Right lobe of liver (tissue), 6 donors: Measurements from ENCODE around the gene PYGB. TPM values are rescaled to one million over a fixed set of nuclear protein-coding genes. Genes with fewer than 3 reads are reported as not detected.

Experiments used
- ATAC-seq, 4 donors: fragments of 200-7000 bp; cut with Tn5 transposase; one replicate each; pipeline ENCODE4 v1.9.1; 2020; ENCODE audit warnings: mild to moderate bottlenecking in 4 of 4, moderate library complexity in 4 of 4
- DNase-seq, 3 donors: peaks; one replicate each; pipeline ENCODE4 v3.0.0-alpha.2; 2020
- H3K27ac ChIP-seq, 3 donors: fragments of 200-600 bp; one replicate each; pipeline ENCODE4 v1.8.0; 2022
- H3K27me3 ChIP-seq, 2 donors: fragments of 200-600 bp; one replicate each; pipeline ENCODE4 v1.8.0; 2022
- H3K36me3 ChIP-seq, 4 donors: fragments of 200-600 bp; sonication (generic) in 1 of 4; one replicate each; pipeline versions ENCODE4 v1.5.1 to v1.8.0; 2017 to 2022; ENCODE audit warnings: control low read depth in 1 of 4
- H3K4me1 ChIP-seq, 4 donors: fragments of 200-600 bp; sonication (generic) in 1 of 4; one replicate each; pipeline versions ENCODE4 v1.5.1 to v1.8.0; 2017 to 2022; ENCODE audit warnings: control low read depth in 1 of 4
- H3K4me3 ChIP-seq, 3 donors: fragments of 200-600 bp; one replicate each; pipeline ENCODE4 v1.8.0; 2022
- H3K9me3 ChIP-seq, 4 donors: fragments of 200-600 bp; sonication (generic) in 1 of 4; one replicate each; pipeline versions ENCODE4 v1.5.1 to v1.8.0; 2017 to 2022; ENCODE audit warnings: control low read depth in 1 of 4
- POLR2A ChIP-seq: fragments of 450-650 bp; IDR thresholded peaks from one replicate; pipeline ENCODE4 v1.6.1; 2017; ENCODE audit warnings: antibody characterized with exemption, mild to moderate bottlenecking
- WGBS: methylation state at CpG from one replicate; pipeline ENCODE4 v1.1.6; 2018; ENCODE audit warnings: low coverage, low lambda C conversion rate; ENCODE audit not compliant: insufficient coverage; ENCODE audit errors: missing lambda C conversion rate; 5-methylcytosine and 5-hydroxymethylcytosine counted together
- intact Hi-C, 2 donors: fragments of 100-400 bp; cut with DNase I; formaldehyde crosslinking; loops; one replicate each; pipeline versions ENCODE4 v1.11.2 to v1.14.1; 2022
- total RNA-seq, 6 experiments: library from RNA; depleted of rRNA in 2 of 6; stranded (reverse); fragments of >200 nt in 2 of 6; fragmentation: NEBNext Ultra II Directional in 3 of 6; extraction: Animal tissue kit (Norgen Biotek cat#: 25700) in 3 of 6; gene quantifications; one replicate each; pipeline versions ENCODE4 v1.1.0 to v1.2.4, GENCODE V29; 2016 to 2023
- TF ChIP-seq, protein P1 (sequence below), 4 donors: fragments of 200-600 bp in 3 of 4; fragments of 450-650 bp in 1 of 4; IDR thresholded peaks; one replicate each; pipeline versions ENCODE4 v1.5.1 to v1.8.0; 2016 to 2022; ENCODE audit warnings: antibody characterized with exemption in 4 of 4, mild to moderate bottlenecking in 2 of 4
- donor health status: DM: no; HTN: yes; CAD: no.
- donor health status: DM: no; HTN: no; CAD: no.
- donor health status: DM: no; HTN: no; CAD: no.
- donor health status: DM: no; HTN: yes; CAD: no.
- donor health status: DM: no; HTN: yes; CAD: no.

Gene PYGB
- total RNA-seq, 6 experiments from 2014 or later, result 6.6 to 27.4 (median 13.2) TPM

GRCh38 chr20:25270829-25271251, 23.0 kb downstream of the PYGB start:
- WGBS, result 86% methylated on average over 4 of the region's 12 CpGs
- DNase-seq (peak; percentile 10 to 36 (median 35)), ATAC-seq (no peak)
- Histone ChIP-seq H3K9me3 (no peaks in the 10 kb centered on the region), H3K4me3 (no peak overlapping the region), H3K4me1 (no peaks in the 10 kb centered on the region), H3K36me3 (peaks cover 0 to 5% (median 0%) of the 10 kb centered on the region in 4 donors), H3K27me3 (no peaks in the 10 kb centered on the region), H3K27ac (no peak overlapping the region)
- intact Hi-C loops, result loop anchor here in 1 of 2 donors (10.0 kb wide), 1 partner anchor 76 kb away; the partner anchor contains the start of gene ENTPD6
- TF ChIP-seq, protein P1, sequence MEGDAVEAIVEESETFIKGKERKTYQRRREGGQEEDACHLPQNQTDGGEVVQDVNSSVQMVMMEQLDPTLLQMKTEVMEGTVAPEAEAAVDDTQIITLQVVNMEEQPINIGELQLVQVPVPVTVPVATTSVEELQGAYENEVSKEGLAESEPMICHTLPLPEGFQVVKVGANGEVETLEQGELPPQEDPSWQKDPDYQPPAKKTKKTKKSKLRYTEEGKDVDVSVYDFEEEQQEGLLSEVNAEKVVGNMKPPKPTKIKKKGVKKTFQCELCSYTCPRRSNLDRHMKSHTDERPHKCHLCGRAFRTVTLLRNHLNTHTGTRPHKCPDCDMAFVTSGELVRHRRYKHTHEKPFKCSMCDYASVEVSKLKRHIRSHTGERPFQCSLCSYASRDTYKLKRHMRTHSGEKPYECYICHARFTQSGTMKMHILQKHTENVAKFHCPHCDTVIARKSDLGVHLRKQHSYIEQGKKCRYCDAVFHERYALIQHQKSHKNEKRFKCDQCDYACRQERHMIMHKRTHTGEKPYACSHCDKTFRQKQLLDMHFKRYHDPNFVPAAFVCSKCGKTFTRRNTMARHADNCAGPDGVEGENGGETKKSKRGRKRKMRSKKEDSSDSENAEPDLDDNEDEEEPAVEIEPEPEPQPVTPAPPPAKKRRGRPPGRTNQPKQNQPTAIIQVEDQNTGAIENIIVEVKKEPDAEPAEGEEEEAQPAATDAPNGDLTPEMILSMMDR (IDR thresholded peaks at IDR 0.05), result no peak
- TF ChIP-seq POLR2A, result no peak

- Histone ChIP-seq H3K4me3 (no peak overlapping the region), H3K9me3 (no peaks in the 10 kb centered on the region), H3K4me1 (no peaks in the 10 kb centered on the region), H3K27me3 (no peaks in the 10 kb centered on the region), H3K36me3 (peaks cover 0 to 5% (median 0%) of the 10 kb centered on the region in 4 donors), H3K27ac (no peak overlapping the region)
- ATAC-seq (no peak), DNase-seq (peak; percentile 8 to 33 (median 19))
- intact Hi-C loops, result loop anchor here in 1 of 2 donors (10.0 kb wide), 1 partner anchor 77 kb away; the partner anchor contains the start of gene ENTPD6
- TF ChIP-seq, protein P1 (IDR thresholded peaks at IDR 0.05), result no peak
- TF ChIP-seq POLR2A, result no peak
- WGBS, result 100% methylated on average over 1 of the region's 13 CpGs
These were observed 23.8 kb downstream of the PYGB start for GRCh38 chr20:25271486-25272222.

DNA sequence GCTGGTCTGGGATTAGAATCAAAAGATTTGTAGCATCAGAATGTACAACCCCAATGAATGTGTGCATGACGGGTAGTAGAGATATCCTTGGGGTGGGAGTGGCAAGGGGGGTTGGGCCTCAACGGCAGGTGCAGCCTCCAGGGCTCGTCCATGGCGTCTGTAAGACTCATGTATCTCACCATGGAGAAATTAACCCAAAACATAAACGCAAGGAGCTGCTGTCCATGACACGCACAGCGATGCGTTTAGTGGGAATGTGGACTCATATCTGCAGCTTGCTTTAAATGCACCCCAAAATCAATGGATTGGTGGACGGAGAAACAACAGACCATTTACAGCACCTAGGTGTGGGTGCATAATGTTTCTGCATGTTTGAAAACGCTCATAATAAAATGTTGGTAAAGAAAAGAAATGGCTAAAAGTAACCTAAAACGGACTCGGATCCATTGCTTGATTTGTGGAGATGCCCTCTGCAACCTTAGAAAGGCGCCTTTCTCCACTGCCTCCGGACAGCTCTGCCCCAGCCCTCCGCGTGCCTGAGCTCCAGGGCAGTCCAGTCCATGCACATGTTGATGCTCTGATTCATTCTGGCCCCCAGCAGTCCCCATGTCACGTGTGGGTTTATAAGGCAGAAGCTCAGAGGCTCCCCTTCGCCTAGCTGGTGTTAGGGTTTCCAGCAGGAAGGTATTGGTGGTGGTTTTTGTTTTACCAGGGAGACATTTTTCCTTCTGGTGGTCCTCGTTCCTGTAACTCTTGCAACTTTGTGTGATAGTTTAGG, 24.5 kb downstream of the PYGB start:
- WGBS, result 84% methylated on average over 10 of the region's 19 CpGs
- Histone ChIP-seq H3K27me3 (no peaks in the 10 kb centered on the region), H3K4me1 (no peaks in the 10 kb centered on the region), H3K36me3 (peaks cover 0 to 5% (median 0%) of the 10 kb centered on the region in 4 donors), H3K4me3 (no peak overlapping the region), H3K9me3 (no peaks in the 10 kb centered on the region), H3K27ac (no peak overlapping the region)
- TF ChIP-seq POLR2A, result no peak
- TF ChIP-seq, protein P1 (IDR thresholded peaks at IDR 0.05), result no peak
- intact Hi-C loops, result loop anchor here in 1 of 2 donors (10.0 kb wide), 1 partner anchor 78 kb away; the partner anchor contains the start of gene ENTPD6
- ATAC-seq (no peak), DNase-seq (peak in 1 of 3 donors; percentile 16)

GRCh38 chr20:25273046-25273445, 25.2 kb downstream of the PYGB start:
- H3K27ac ChIP-seq, result no peak overlapping the region
- no peaks in the 10 kb centered on the region for H3K27me3 ChIP-seq
- intact Hi-C loops, result loop anchor here in 1 of 2 donors (10.0 kb wide), 1 partner anchor 78 kb away; the partner anchor contains the start of gene ENTPD6
- no peak for TF ChIP-seq POLR2A
- TF ChIP-seq, protein P1 (IDR thresholded peaks at IDR 0.05), result no peak
- H3K4me1 ChIP-seq, result no peaks in the 10 kb centered on the region
- peaks cover 0 to 5% (median 0%) of the 10 kb centered on the region in 4 donors for H3K36me3 ChIP-seq
- H3K4me3 ChIP-seq, result no peak overlapping the region
- ATAC-seq, result no peak
- H3K9me3 ChIP-seq, result no peaks in the 10 kb centered on the region
- WGBS, result 94% methylated on average over 3 of the region's 10 CpGs
- DNase-seq, result peak in 2 of 3 donors; percentile 11 to 30
